ENCODE measurements around the gene ANKRD53. TPM values are rescaled to one million over a fixed set of nuclear protein-coding genes. Genes with fewer than 3 reads are reported as not detected.

ANKRD53 gene, protein sequence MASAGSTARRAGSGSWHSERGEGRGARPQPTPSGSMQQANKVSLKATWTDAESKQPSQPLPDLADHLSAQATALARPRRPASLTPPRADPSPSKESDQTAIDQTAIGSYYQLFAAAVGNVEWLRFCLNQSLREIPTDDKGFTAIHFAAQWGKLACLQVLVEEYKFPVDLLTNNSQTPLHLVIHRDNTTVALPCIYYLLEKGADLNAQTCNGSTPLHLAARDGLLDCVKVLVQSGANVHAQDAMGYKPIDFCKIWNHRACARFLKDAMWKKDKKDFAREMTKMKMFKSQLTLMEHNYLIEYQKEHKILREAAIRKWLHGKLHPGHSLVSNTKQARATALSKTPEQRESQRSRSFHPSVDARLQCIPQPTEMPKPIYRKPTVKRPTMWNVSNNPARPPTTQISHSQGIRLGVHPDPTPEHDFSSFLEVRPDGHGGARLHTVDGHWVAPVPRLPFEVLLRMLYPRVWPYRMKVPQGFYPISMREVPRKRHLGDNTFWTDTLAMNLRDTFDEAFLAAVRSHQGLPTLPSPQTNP
- 1.9 TPM for total RNA-seq

DNA sequence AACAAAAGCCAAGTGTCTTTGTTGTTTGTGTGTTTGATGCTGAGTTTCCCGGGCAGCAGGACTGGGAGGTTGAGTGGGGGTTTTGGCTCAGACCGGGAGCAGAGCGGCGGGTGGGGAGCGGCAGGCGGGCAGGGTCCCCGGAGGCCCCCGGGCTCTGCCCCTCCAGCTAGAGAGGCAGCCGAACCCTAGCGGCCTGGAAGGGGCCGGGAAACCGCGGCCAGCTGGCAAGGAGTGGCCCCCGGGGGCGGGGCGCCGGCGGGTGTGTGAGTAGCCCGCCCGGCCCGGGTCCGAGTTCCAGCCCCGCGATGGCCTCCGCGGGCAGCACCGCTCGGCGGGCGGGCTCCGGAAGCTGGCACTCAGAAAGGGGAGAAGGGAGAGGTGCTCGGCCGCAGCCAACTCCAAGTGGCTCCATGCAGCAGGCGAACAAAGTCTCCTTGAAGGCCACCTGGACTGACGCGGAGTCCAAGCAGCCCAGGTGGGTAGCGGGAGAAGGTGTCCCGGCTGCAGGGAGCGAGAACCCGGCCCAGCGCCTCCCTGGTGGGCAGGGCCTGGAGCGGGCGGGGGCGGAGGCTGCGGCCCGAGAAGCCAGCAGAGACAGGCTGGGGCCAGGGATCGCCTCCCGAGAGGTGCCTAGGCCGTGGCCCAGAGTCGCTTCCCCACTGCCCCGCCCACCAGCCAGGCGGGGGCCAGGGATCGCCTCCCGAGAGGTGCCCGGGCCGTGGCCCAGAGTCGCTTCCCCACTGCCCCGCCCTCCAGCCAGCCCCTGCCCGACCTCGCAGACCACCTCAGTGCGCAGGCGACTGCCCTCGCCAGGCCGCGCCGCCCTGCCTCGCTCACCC, at the start of gene ANKRD53:
TSS of gene ANKRD53 (plus strand) at position 290 of the 839 bp plus-strand sequence. CDS start at position 306, 16 bp downstream.

DNA sequence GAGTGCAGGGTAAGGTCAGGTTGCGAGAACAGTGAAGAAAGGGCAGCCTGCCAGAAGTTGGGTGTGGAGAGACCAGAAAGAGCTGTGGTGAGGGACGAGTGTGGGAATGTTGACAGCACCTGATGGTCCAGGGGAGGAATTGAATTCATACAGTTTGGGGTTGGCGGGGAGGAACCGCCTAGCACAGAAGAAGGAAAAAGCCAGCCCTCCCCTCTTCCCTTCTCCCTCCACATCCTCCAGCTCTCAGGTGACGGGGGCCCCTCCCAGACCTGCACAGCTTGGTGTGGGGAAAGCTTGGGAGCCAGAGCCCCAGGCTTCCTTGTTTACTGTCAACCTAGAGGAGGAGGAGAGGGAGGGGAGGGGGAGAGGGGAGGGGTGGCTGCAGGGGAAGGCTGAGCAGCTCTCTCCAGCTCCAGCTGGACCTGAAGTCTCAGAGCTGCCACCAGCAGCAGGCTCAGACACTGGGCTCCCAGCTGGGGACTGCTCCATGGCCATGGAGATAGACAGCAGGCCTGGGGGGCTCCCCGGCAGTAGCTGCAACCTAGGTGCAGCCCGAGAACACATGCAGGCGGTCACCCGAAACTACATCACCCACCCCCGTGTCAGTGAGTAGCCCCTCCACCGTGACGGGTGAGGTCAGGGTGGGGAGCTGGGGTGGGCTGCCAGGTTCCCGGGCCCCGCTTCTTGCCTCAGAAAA, 42.8 kb upstream of the ANKRD53 start, which contains the start of gene ATP6V1B1:
TSS of gene ATP6V1B1 (plus strand) at position 433 of the 697 bp plus-strand sequence. CDS start at position 488, 55 bp downstream.

DNA sequence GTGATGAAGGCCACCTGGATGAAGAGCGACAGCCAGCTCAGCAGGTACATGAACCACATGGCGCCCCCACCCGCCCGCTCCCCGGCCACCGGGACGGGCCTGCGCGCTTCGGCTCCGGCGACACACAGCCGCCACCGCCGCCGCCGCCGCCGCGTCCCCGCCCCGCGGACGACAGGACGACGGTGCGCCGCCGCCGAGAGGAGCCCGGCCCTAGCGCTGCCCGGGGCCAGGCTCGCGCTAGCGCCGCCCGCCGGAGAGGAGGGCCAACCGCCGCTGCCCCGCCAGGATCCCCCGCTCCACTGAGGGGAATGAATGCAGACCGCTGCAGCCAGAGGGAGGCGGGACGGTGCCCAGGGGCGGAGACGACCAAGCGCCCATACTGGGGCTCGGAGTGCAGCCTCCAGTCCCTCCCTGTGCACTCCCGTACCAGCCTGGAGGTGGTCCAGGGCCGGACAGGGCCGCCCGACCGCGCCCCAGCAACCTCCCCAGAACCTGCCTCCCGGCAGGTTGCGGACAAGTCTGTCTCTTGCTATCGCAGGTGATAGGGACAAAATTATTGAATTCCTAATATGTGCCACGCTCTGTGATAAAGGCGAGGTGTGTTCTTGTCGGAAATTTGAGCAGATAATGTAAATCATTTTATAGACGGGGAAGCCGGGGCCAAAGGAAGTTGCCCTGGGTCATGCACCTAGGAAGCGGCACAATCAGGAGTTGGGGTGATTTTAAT, 16.4 kb downstream of the ANKRD53 start, which contains the start of gene TEX261:
TSS of gene TEX261 (minus strand) at position 175 of the 727 bp plus-strand sequence. CDS start at position 59, 116 bp downstream.

Small RNA genes lying within 50 kb of the gene (small RNA-seq; reads per million reads assigned to genes)
- not detected for gene RN7SL160P (ENCODE audit: low replicate concordance)

Other genes starting within 250 kb of the ANKRD53 start
- gene ADD2, start 210.4 kb upstream of the ANKRD53 start, total RNA-seq, result 552 TPM
- gene FIGLA, start 188.0 kb upstream of the ANKRD53 start, total RNA-seq, result not detected
- gene CLEC4F, start 158.0 kb upstream of the ANKRD53 start, total RNA-seq, result not detected
- not detected for gene CD207, start 142.8 kb upstream of the ANKRD53 start, total RNA-seq
- gene VAX2, start 78.1 kb upstream of the ANKRD53 start, total RNA-seq, result not detected
- gene ATP6V1B1, start 42.7 kb upstream of the ANKRD53 start, total RNA-seq, result not detected
- gene TEX261, start 16.2 kb downstream of the ANKRD53 start, total RNA-seq, result 20.3 TPM
- 64.5 TPM for gene NAGK, start 90.0 kb downstream of the ANKRD53 start, total RNA-seq
- 16.9 TPM for gene MCEE, start 151.6 kb downstream of the ANKRD53 start, total RNA-seq
- gene MPHOSPH10, start 152.0 kb downstream of the ANKRD53 start, total RNA-seq, result 30.4 TPM
- 14.1 TPM for gene PAIP2B, start 248.5 kb downstream of the ANKRD53 start, total RNA-seq

All from parietal lobe (tissue), 2 donors.